Spleen (tissue), 11 donors: ENCODE data around the gene RPL37. TPM values are rescaled to one million over a fixed set of nuclear protein-coding genes. Genes with fewer than 3 reads are reported as not detected.
"Not testable (repeated sequence)": the region's sequence is repeated elsewhere in the genome, so short reads cannot be mapped to it uniquely, and the experiment has no call there.

Source experiments
- DNase-seq: peaks from one replicate; pipeline ENCODE4 v3.0.0-alpha.2; 2020
- H3K27ac ChIP-seq, 8 donors: fragments of 200-600 bp; sonication (generic) in 7 of 8; 1 replicate in 4 of 8; 2 replicates in 4 of 8; pipeline versions ENCODE4 v1.5.0 to v1.8.0; 2016 to 2021; ENCODE audit warnings: inconsistent platforms in 4 of 8, mild to moderate bottlenecking in 4 of 8, moderate library complexity in 1 of 8
- H3K27me3 ChIP-seq, 7 donors: fragments of 200-600 bp; sonication (generic) in 6 of 7; replicated peaks in 1 of 7; 1 replicate in 4 of 7; 2 replicates in 3 of 7; pipeline versions ENCODE4 v1.5.0 to v1.8.0; 2016 to 2021; ENCODE audit warnings: inconsistent platforms in 3 of 7, mild to moderate bottlenecking in 1 of 7
- H3K36me3 ChIP-seq, 6 donors: fragments of 200-600 bp; sonication (generic) in 5 of 6; 1 replicate in 4 of 6; 2 replicates in 2 of 6; pipeline versions ENCODE4 v1.5.0 to v1.8.0; 2016 to 2021; ENCODE audit warnings: inconsistent platforms in 2 of 6
- H3K4me1 ChIP-seq, 6 donors: fragments of 200-600 bp; sonication (generic) in 5 of 6; 1 replicate in 3 of 6; 2 replicates in 3 of 6; pipeline versions ENCODE4 v1.5.0 to v1.8.0; 2016 to 2021; ENCODE audit warnings: inconsistent platforms in 3 of 6
- H3K4me3 ChIP-seq, 8 donors: fragments of 200-600 bp; sonication (generic) in 7 of 8; 1 replicate in 4 of 8; 2 replicates in 4 of 8; pipeline versions ENCODE4 v1.5.0 to v1.8.0; 2016 to 2021; ENCODE audit warnings: inconsistent platforms in 4 of 8, mild to moderate bottlenecking in 4 of 8, moderate library complexity in 2 of 8
- H3K9me3 ChIP-seq, 8 donors: fragments of 200-600 bp; sonication (generic) in 7 of 8; 1 replicate in 4 of 8; 2 replicates in 4 of 8; pipeline versions ENCODE4 v1.5.0 to v1.8.0; 2016 to 2021; ENCODE audit warnings: inconsistent platforms in 4 of 8
- CTCF ChIP-seq, 11 experiments: fragments of 200-600 bp in 7 of 11; fragments of 450-650 bp in 4 of 11; sonication (generic) in 4 of 11; IDR thresholded peaks in 8 of 11; conservative IDR thresholded peaks in 3 of 11; 1 replicate in 7 of 11; 2 replicates in 4 of 11; pipeline versions ENCODE4 v1.4.0 to v1.8.0; 2016 to 2021; ENCODE audit warnings: antibody characterized with exemption in 11 of 11, inconsistent platforms in 4 of 11, mild to moderate bottlenecking in 1 of 11
- POLR2A ChIP-seq, 3 donors: fragments of 450-650 bp; IDR thresholded peaks; one replicate each; pipeline ENCODE4 v1.5.1; 2017; ENCODE audit warnings: antibody characterized with exemption in 3 of 3, mild to moderate bottlenecking in 1 of 3
- POLR2AphosphoS5 ChIP-seq, 3 donors: sonication (generic); formaldehyde crosslinking; IDR thresholded peaks; one replicate each; pipeline ENCODE4 v1.5.1; 2017; ENCODE audit warnings: antibody characterized with exemption in 3 of 3
- WGBS, 5 donors: extraction: QIAGEN DNeasy Blood & Tissue Kit in 3 of 5; methylation state at CpG; one replicate each; pipeline versions ENCODE4 v1.1.5 to v1.1.7; 2013 to 2018; 5-methylcytosine and 5-hydroxymethylcytosine counted together
- intact Hi-C: fragments of 100-400 bp; cut with DNase I; formaldehyde crosslinking; loops from one replicate; pipeline ENCODE4 v1.15.0; 2023; ENCODE audit warnings: low total_unique reads
- polyA plus RNA-seq, 3 donors: library from polyadenylated mRNA; stranded (reverse); fragments of 200-250 nt; gene quantifications; one replicate each; pipeline ENCODE4 v1.2.1, GENCODE V29; 2013
- total RNA-seq, 7 donors: library from RNA; depleted of rRNA in 3 of 7; stranded (reverse); fragments of >200 nt in 3 of 7; fragmentation: NEBNext Ultra II Directional in 4 of 7; extraction: Animal tissue kit (Norgen Biotek cat#: 25700) in 4 of 7; gene quantifications; one replicate each; pipeline versions ENCODE4 v1.1.0 to v1.2.1, GENCODE V29; 2016 to 2021
- donor health status: healthy with polysubstance abuse.
- donor health status: DM: no; HTN: no; CAD: no; lungs with moderate emphysema.
- donor health status: DM: no; HTN: no; CAD: no.
- donor health status: Bipolar disorder and iron deficiency.
- donor health status: healthy.
- donor health status: DM: no; HTN: no; CAD: no.
- donor health status: DM: yes; HTN: yes; CAD: no.

RPL37 gene
- total and polyA plus RNA-seq, 10 donors = 278 to 5,876 (median 1,240) TPM

GRCh38 chr5:40877371-40877988 is 42.5 kb upstream of the RPL37 start:
- 86 to 98% (median 90%) methylated on average over 6 of the region's 6 CpGs for WGBS, 5 donors
- no peaks in the 10 kb centered on the region for H3K27me3 ChIP-seq
- intact Hi-C loops = loop anchor here (5.0 to 10.0 kb wide), 2 partner anchors 123 to 1165 kb away; partner anchors contain the start of gene TTC33

GRCh38 chr5:40875958-40876357 is 40.9 kb upstream of the RPL37 start:
- WGBS, 5 donors = 76 to 83% (median 80%) methylated on average over 3 of the region's 3 CpGs
- intact Hi-C loops = loop anchor here (5.0 to 10.0 kb wide), 2 partner anchors 121 to 1164 kb away; partner anchors contain the start of gene TTC33
- Histone ChIP-seq H3K27me3 (no peaks in the 10 kb centered on the region), H3K4me3 (no peak overlapping the region), H3K27ac (no peak overlapping the region), H3K4me1 (peaks cover 0 to 8% (median 4%) of the 10 kb centered on the region in 6 donors), H3K36me3 (no peaks in the 10 kb centered on the region), H3K9me3 (peaks cover 0 to 9% (median 2%) of the 10 kb centered on the region in 8 donors)
- TF ChIP-seq POLR2A (IDR thresholded peaks at IDR 0.05) (no peak), POLR2AphosphoS5 (IDR thresholded peaks at IDR 0.05) (no peak), CTCF (IDR thresholded peaks at IDR 0.05 in 8 of 11, conservative IDR thresholded peaks at IDR 0.05 in 3 of 11) (no peak)
- no peak for DNase-seq

More at GRCh38 chr5:40877371-40877988, 42.5 kb upstream of the RPL37 start:
- no peak overlapping the region for H3K27ac ChIP-seq
- no peak for TF ChIP-seq POLR2AphosphoS5 (IDR thresholded peaks at IDR 0.05)
- no peak for TF ChIP-seq CTCF (IDR thresholded peaks at IDR 0.05 in 8 of 11, conservative IDR thresholded peaks at IDR 0.05 in 3 of 11)
- no peak for TF ChIP-seq POLR2A (IDR thresholded peaks at IDR 0.05)
- DNase-seq = no peak
- no peaks in the 10 kb centered on the region for H3K36me3 ChIP-seq
- H3K4me1 ChIP-seq = peaks cover 0 to 8% (median 4%) of the 10 kb centered on the region in 6 donors
- H3K4me3 ChIP-seq = no peak overlapping the region
- peaks cover 0 to 12% (median 6%) of the 10 kb centered on the region in 8 donors for H3K9me3 ChIP-seq

DNA sequence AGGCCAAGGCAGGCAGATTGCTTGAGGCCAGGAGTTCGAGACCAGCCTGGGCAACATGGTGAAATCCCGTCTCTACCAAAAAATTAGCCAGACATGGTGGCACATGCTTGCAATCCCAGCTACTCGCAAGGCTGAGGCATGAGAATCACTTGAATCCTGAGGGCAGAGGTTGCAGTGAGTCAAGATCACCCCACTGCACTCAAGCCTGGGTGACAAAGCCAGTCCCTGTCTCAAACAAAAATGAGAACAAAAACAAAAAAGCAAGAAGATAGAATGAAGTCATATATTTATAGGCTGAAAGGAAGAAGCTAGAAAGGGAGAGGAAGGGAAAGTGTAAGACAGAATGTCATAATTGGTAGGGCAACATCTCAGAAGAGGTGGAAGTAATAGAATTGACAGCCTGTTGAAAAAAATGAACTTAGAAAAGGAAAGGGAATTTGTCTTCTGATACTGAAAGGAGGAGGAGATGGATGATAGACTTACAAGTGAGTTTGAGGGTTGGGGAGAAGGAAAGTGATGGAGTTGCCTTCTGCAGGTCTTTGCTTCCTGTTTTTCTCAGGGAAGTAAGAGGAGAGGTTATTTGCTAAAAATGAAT is 38.4 kb upstream of the RPL37 start:
- Histone ChIP-seq H3K27me3 (no peaks in the 10 kb centered on the region), H3K36me3 (no peaks in the 10 kb centered on the region), H3K4me3 (no peak overlapping the region), H3K9me3 (peaks cover 0 to 9% (median 2%) of the 10 kb centered on the region in 8 donors), H3K4me1 (no peaks in the 10 kb centered on the region), H3K27ac (no peak overlapping the region)
- DNase-seq = no peak
- WGBS, 5 donors = 84 to 98% (median 93%) methylated on average over 3 of the region's 3 CpGs
- intact Hi-C loops = loop anchor here (10.0 kb wide), 1 partner anchor 119 kb away; the partner anchor contains the start of gene TTC33
- TF ChIP-seq CTCF (IDR thresholded peaks at IDR 0.05 in 8 of 11, conservative IDR thresholded peaks at IDR 0.05 in 3 of 11) = no peak
- TF ChIP-seq POLR2AphosphoS5 (IDR thresholded peaks at IDR 0.05) = no peak
- no peak for TF ChIP-seq POLR2A (IDR thresholded peaks at IDR 0.05)

- intact Hi-C loops = loop anchor here (10.0 kb wide), 1 partner anchor 117 kb away; the partner anchor contains the start of gene TTC33
- H3K9me3 ChIP-seq, H3K4me1 ChIP-seq, DNase-seq, H3K27me3 ChIP-seq, H3K36me3 ChIP-seq, H3K27ac ChIP-seq, H3K4me3 ChIP-seq: not testable (repeated sequence)
- 79 to 91% (median 90%) methylated on average over 8 of the region's 8 CpGs for WGBS, 5 donors
Measured at GRCh38 chr5:40872253-40872652, 37.2 kb upstream of the RPL37 start.
